Tibial nerve (tissue), 3 donors: ENCODE measurements around the gene BMERB1.

Experiments used
- POLR2A ChIP-seq, 2 donors: fragments of 450-650 bp; IDR thresholded peaks; one replicate each; pipeline ENCODE4 v1.6.1; 2017; ENCODE audit warnings: antibody characterized with exemption in 2 of 2, mild to moderate bottlenecking in 2 of 2, moderate library complexity in 2 of 2
- TF ChIP-seq, protein P1 (sequence below), 5 experiments: fragments of 200-600 bp in 3 of 5; fragments of 450-650 bp in 2 of 5; sonication (generic) in 3 of 5; IDR thresholded peaks; one replicate each; pipeline ENCODE4 v1.5.1; 2016 to 2019; ENCODE audit warnings: antibody characterized with exemption in 5 of 5, mild to moderate bottlenecking in 3 of 5, moderate library complexity in 2 of 5

DNA sequence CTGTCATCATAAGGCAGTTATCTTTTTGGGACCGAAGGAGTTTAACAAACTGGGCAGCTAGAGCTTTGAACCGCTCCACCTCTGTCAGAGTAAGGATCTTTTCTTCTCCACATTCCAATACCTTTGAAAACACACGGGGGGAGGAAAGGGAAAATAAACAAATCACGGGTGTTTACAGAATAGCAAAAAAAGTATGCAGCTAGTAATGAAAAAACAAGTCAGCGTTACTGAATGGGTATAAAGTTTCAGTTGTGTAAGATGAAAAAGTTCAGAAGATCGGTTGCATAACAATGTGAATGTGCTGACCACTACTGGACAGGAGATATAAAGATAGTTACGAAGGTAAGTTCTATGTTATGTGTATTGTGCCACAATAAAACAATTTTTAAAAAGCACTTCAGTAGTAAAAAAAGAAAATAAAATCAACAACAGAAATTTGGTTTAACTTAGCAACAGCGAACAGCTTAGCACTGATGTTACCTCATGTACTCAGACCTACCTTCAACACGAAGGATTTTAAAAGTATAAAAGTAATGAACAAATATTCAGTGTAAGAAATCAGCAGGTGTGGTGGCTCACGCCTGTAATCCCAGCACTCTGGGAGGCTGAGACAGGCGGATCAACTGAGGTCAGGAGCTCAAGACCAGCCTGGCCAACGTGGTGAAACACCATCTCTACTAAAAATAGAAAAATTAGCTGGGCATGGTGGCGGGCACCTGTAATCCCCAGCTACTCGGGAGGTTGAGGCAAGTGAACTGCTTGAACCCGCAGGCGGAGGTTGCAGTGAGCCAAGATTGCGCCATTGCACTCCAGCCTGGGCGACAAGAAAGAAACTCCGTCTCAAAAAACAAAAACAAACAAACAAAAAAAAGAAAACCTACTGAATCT lies 174.3 kb downstream of the BMERB1 start:
- TF ChIP-seq POLR2A (IDR thresholded peaks at IDR 0.05) = no peak
- TF ChIP-seq, protein P1, sequence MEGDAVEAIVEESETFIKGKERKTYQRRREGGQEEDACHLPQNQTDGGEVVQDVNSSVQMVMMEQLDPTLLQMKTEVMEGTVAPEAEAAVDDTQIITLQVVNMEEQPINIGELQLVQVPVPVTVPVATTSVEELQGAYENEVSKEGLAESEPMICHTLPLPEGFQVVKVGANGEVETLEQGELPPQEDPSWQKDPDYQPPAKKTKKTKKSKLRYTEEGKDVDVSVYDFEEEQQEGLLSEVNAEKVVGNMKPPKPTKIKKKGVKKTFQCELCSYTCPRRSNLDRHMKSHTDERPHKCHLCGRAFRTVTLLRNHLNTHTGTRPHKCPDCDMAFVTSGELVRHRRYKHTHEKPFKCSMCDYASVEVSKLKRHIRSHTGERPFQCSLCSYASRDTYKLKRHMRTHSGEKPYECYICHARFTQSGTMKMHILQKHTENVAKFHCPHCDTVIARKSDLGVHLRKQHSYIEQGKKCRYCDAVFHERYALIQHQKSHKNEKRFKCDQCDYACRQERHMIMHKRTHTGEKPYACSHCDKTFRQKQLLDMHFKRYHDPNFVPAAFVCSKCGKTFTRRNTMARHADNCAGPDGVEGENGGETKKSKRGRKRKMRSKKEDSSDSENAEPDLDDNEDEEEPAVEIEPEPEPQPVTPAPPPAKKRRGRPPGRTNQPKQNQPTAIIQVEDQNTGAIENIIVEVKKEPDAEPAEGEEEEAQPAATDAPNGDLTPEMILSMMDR (IDR thresholded peaks at IDR 0.05) = no peak
